Measurements from ENCODE around the gene POC1B.

POC1B gene

DNA sequence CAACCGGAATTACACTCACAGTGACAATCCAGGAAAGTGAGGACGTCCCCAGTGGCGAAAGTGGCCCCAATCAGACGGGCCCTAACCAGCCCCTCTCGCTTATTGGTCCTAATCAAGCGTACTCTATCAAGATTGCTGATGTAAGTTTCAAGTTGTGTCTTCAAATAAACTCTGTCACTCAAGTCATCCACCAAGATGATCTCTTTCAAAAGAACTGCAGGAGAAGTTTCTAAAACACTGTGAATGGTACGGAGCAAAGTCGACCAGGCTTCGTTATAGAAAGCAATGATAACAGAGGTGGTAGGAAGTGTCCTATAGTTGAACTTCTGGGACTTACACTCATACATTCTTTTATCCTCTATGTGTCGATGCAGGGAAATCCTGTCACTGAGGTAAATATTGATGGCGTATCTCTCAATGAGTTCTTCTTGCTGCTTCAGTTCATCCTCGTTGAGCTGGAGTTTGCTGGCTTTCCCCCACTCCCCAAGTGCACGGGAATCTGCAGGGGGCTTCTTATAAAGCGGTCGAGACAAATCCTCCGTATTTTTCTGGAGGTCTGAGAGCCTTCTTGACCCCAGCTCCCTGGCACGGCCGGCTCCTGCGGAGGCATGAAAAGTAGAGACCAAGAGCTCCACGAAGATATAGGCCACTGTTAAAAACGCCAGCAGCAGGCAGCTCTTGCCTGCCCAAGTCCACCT, 1.9 kb downstream of the POC1B start:
- Histone ChIP-seq H2BK5ac (ENCODE audit: low read length) (no peak overlapping the region), H3K9ac (ENCODE audit: low read length) (peak overlapping the region; percentile 88), H2AK5ac (ENCODE audit: low read length) (no peak overlapping the region), H2BK15ac (replicated peaks; ENCODE audit: low read depth) (no peak overlapping the region), H3K27me3 (ENCODE audit: insufficient read depth, low read length, poor library complexity) (no peaks in the 10 kb centered on the region), H4K5ac (ENCODE audit: low read length) (no peak overlapping the region), H3K79me1 (ENCODE audit: low read length) (peaks cover 14% of the 10 kb centered on the region), H3K4me1 (ENCODE audit: control insufficient read depth, low read depth, low read length) (peaks cover 7% of the 10 kb centered on the region), H3K23ac (ENCODE audit: low read length) (no peak overlapping the region), H4K8ac (ENCODE audit: low read depth, low read length) (no peak overlapping the region), H3K4me2 (ENCODE audit: low read length) (peak overlapping the region; percentile 66), H3K4ac (ENCODE audit: low read depth, low read length) (no peak overlapping the region), H3K79me2 (ENCODE audit: control insufficient read depth, insufficient read depth, low read length) (peaks cover 11% of the 10 kb centered on the region), H2BK120ac (ENCODE audit: low read depth, low read length) (no peak overlapping the region), H3K36me3 (ENCODE audit: control insufficient read depth, insufficient read depth, low read length) (no peaks in the 10 kb centered on the region), H3K18ac (ENCODE audit: low read length) (no peak overlapping the region), H3K27ac (ENCODE audit: low read depth, low read length) (no peak overlapping the region), H3K4me3 (ENCODE audit: low read length) (peak overlapping the region; percentile 77), H3K56ac (ENCODE audit: low read length) (peak overlapping the region; percentile 91)
- no CpG with 5 or more reads among the region's 21 CpGs for WGBS (ENCODE audit: extremely low coverage, insufficient coverage, low lambda C conversion rate)
- DNase-seq = no peak

DNA sequence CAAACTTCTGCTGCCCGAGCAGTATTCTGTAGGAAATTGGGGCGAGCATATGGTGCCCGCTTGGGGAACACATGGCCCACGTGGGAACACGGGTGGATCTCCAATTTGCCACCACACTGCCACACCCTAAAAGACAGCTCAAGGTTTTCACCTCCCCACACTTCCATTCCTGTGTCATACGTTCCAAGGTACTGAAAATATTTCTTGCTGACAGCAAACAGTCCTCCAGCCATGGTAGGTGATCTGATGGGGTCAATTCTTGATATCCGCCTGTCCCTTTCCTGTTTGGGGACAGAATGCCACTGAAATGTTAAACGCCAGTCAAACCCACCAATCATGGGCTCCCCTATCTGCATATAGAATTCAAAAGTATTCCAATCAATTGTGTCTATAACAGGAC, 2.5 kb downstream of the POC1B start:
- no peak overlapping the region for H3K4me3 ChIP-seq (ENCODE audit: low read length)
- DNase-seq = no peak
- H2BK15ac ChIP-seq (replicated peaks; ENCODE audit: low read depth) = no peak overlapping the region
- H2BK120ac ChIP-seq (ENCODE audit: low read depth, low read length) = no peak overlapping the region
- H3K18ac ChIP-seq (ENCODE audit: low read length) = no peak overlapping the region
- no peaks in the 10 kb centered on the region for H3K27me3 ChIP-seq (ENCODE audit: insufficient read depth, low read length, poor library complexity)
- H3K9ac ChIP-seq (ENCODE audit: low read length) = peak overlapping the region; percentile 27
- no peak overlapping the region for H4K8ac ChIP-seq (ENCODE audit: low read depth, low read length)
- H3K27ac ChIP-seq (ENCODE audit: low read depth, low read length) = no peak overlapping the region
- WGBS (ENCODE audit: extremely low coverage, insufficient coverage, low lambda C conversion rate) = no CpG with 5 or more reads among the region's 8 CpGs
- no peaks in the 10 kb centered on the region for H3K36me3 ChIP-seq (ENCODE audit: control insufficient read depth, insufficient read depth, low read length)
- peaks cover 7% of the 10 kb centered on the region for H3K4me1 ChIP-seq (ENCODE audit: control insufficient read depth, low read depth, low read length)
- H2BK5ac ChIP-seq (ENCODE audit: low read length) = no peak overlapping the region
- H3K4me2 ChIP-seq (ENCODE audit: low read length) = no peak overlapping the region
- H2AK5ac ChIP-seq (ENCODE audit: low read length) = no peak overlapping the region
- H3K79me1 ChIP-seq (ENCODE audit: low read length) = peaks cover 14% of the 10 kb centered on the region
- H3K23ac ChIP-seq (ENCODE audit: low read length) = no peak overlapping the region
- no peak overlapping the region for H3K4ac ChIP-seq (ENCODE audit: low read depth, low read length)
- no peak overlapping the region for H4K5ac ChIP-seq (ENCODE audit: low read length)
- H3K56ac ChIP-seq (ENCODE audit: low read length) = peak overlapping the region; percentile 22
- peaks cover 11% of the 10 kb centered on the region for H3K79me2 ChIP-seq (ENCODE audit: control insufficient read depth, insufficient read depth, low read length)

DNA sequence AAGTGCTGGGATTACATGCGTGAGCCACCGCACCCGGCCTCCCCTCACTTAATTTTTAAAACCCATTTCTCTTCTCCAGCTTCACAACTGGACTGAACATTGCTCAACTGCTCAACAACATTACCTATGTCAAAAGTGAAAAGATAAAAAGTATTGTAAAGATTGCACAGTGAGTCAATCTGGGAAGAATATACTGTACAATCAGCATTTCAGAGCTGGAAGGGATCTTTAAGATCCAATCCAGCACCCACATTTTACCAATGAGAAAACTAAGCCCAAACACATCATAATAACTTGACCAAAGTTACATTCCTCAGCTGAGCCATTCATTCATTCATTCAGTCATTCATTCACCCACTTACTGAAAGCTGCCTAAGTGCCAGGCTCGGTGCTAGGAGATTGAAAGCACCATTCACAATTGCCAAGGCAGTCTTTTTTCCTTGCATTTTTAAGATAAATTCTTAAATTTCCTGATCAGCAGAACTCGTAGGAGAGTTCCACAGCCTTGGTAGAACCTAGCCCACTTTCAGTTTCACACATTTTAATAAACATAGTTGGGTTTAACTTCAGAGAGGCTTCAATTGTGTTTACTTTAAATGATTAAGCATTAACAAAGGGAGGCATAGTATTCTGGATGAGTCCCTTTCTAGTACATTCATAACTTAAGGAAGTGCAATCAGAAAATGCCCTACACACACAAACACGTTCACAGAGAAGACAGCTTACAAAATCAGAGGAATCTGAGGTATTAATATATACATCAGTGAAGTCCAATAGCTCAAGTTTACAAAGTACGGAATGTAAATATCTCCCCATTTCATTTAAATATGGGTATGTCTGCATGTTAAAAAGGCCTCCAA, 4.3 kb downstream of the POC1B start:
- Histone ChIP-seq H3K9ac (ENCODE audit: low read length) (no peak overlapping the region), H2BK120ac (ENCODE audit: low read depth, low read length) (no peak overlapping the region), H3K4me3 (ENCODE audit: low read length) (no peak overlapping the region), H2AK5ac (ENCODE audit: low read length) (no peak overlapping the region), H3K36me3 (ENCODE audit: control insufficient read depth, insufficient read depth, low read length) (no peaks in the 10 kb centered on the region), H4K8ac (ENCODE audit: low read depth, low read length) (no peak overlapping the region), H2BK15ac (replicated peaks; ENCODE audit: low read depth) (no peak overlapping the region), H3K4me1 (ENCODE audit: control insufficient read depth, low read depth, low read length) (peaks cover 7% of the 10 kb centered on the region), H3K23ac (ENCODE audit: low read length) (no peak overlapping the region), H3K27ac (ENCODE audit: low read depth, low read length) (no peak overlapping the region), H4K5ac (ENCODE audit: low read length) (no peak overlapping the region), H3K4ac (ENCODE audit: low read depth, low read length) (no peak overlapping the region), H3K79me1 (ENCODE audit: low read length) (peaks cover 14% of the 10 kb centered on the region), H3K18ac (ENCODE audit: low read length) (no peak overlapping the region), H3K27me3 (ENCODE audit: insufficient read depth, low read length, poor library complexity) (no peaks in the 10 kb centered on the region), H3K79me2 (ENCODE audit: control insufficient read depth, insufficient read depth, low read length) (peaks cover 11% of the 10 kb centered on the region), H3K4me2 (ENCODE audit: low read length) (no peak overlapping the region), H2BK5ac (ENCODE audit: low read length) (no peak overlapping the region), H3K56ac (ENCODE audit: low read length) (no peak overlapping the region)
- WGBS (ENCODE audit: extremely low coverage, insufficient coverage, low lambda C conversion rate) = no CpG with 5 or more reads among the region's 7 CpGs
- no peak for DNase-seq

DNA sequence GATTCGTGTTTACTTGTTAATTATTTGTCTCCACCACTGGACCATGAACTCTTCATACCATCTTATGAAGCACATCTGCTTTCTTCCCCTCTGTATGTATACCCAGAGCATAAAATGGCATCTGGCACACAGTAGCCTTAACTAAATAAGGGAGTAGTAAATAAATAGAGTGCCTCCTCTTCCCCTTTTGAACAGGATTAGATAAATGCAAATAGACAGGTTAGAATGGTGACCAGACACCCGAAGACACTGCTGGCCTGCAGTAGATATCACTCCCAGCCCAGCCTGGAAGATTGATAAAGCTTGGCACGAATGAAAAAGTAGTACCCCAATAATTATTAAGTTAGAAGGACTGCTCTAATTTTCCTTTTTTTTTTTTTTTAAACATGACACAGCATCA, 8.1 kb downstream of the POC1B start:
- Histone ChIP-seq H2AK5ac (ENCODE audit: low read length) (no peak overlapping the region), H3K23ac (ENCODE audit: low read length) (no peak overlapping the region), H3K4me2 (ENCODE audit: low read length) (no peak overlapping the region), H3K9ac (ENCODE audit: low read length) (no peak overlapping the region), H3K79me2 (ENCODE audit: control insufficient read depth, insufficient read depth, low read length) (peaks cover 5% of the 10 kb centered on the region), H3K4ac (ENCODE audit: low read depth, low read length) (no peak overlapping the region), H3K27me3 (ENCODE audit: insufficient read depth, low read length, poor library complexity) (no peaks in the 10 kb centered on the region), H4K8ac (ENCODE audit: low read depth, low read length) (no peak overlapping the region), H3K56ac (ENCODE audit: low read length) (no peak overlapping the region), H4K5ac (ENCODE audit: low read length) (no peak overlapping the region), H2BK120ac (ENCODE audit: low read depth, low read length) (no peak overlapping the region), H3K79me1 (ENCODE audit: low read length) (peaks cover 7% of the 10 kb centered on the region), H2BK5ac (ENCODE audit: low read length) (no peak overlapping the region), H3K4me1 (ENCODE audit: control insufficient read depth, low read depth, low read length) (peaks cover 2% of the 10 kb centered on the region), H3K36me3 (ENCODE audit: control insufficient read depth, insufficient read depth, low read length) (no peaks in the 10 kb centered on the region), H3K18ac (ENCODE audit: low read length) (no peak overlapping the region), H3K27ac (ENCODE audit: low read depth, low read length) (no peak overlapping the region), H3K4me3 (ENCODE audit: low read length) (no peak overlapping the region), H2BK15ac (replicated peaks; ENCODE audit: low read depth) (no peak overlapping the region)
- no peak for DNase-seq
- WGBS (ENCODE audit: extremely low coverage, insufficient coverage, low lambda C conversion rate) = no CpG with 5 or more reads among the region's 3 CpGs

DNA sequence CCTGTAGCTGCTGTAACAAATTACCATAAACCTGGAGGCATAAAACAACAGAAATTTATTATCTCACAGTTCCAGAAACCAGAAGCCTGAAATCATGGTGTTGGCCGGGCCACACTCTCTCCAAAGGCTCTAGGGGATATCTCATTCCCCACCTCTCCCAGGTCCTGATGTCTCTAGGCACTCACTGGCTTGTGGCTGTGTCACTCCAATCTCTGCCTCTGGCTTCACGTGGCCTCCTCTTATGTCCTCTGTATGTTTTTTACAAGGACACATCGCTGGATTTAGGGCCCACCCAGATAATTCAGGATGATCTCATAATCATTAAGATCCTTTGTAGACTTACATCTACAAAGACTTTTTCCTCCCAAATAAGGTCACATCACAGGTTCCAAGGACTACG, 9.2 kb downstream of the POC1B start:
- H3K27ac ChIP-seq (ENCODE audit: low read depth, low read length) = no peak overlapping the region
- peaks cover 4% of the 10 kb centered on the region for H3K79me1 ChIP-seq (ENCODE audit: low read length)
- H3K4me1 ChIP-seq (ENCODE audit: control insufficient read depth, low read depth, low read length) = peaks cover 2% of the 10 kb centered on the region
- H3K4me3 ChIP-seq (ENCODE audit: low read length) = no peak overlapping the region
- DNase-seq = peak; percentile 30
- peaks cover 2% of the 10 kb centered on the region for H3K79me2 ChIP-seq (ENCODE audit: control insufficient read depth, insufficient read depth, low read length)
- H4K8ac ChIP-seq (ENCODE audit: low read depth, low read length) = no peak overlapping the region
- WGBS (ENCODE audit: extremely low coverage, insufficient coverage, low lambda C conversion rate) = no CpG with 5 or more reads among the region's 4 CpGs
- no peak overlapping the region for H2AK5ac ChIP-seq (ENCODE audit: low read length)
- H2BK5ac ChIP-seq (ENCODE audit: low read length) = no peak overlapping the region
- H3K56ac ChIP-seq (ENCODE audit: low read length) = no peak overlapping the region
- no peak overlapping the region for H4K5ac ChIP-seq (ENCODE audit: low read length)
- no peak overlapping the region for H3K23ac ChIP-seq (ENCODE audit: low read length)
- no peaks in the 10 kb centered on the region for H3K36me3 ChIP-seq (ENCODE audit: control insufficient read depth, insufficient read depth, low read length)
- no peak overlapping the region for H3K4me2 ChIP-seq (ENCODE audit: low read length)
- H3K18ac ChIP-seq (ENCODE audit: low read length) = no peak overlapping the region
- H3K4ac ChIP-seq (ENCODE audit: low read depth, low read length) = no peak overlapping the region
- no peak overlapping the region for H3K9ac ChIP-seq (ENCODE audit: low read length)
- H2BK15ac ChIP-seq (replicated peaks; ENCODE audit: low read depth) = no peak overlapping the region
- H2BK120ac ChIP-seq (ENCODE audit: low read depth, low read length) = no peak overlapping the region
- H3K27me3 ChIP-seq (ENCODE audit: insufficient read depth, low read length, poor library complexity) = no peaks in the 10 kb centered on the region
